HUES6 (cell line): Measurements from ENCODE around the gene TBX15.

Experiments
- H3K27ac ChIP-seq: 2 replicates; pipeline ENCODE4 v1.7.0; 2013; ENCODE audit warnings: low read depth, mild to moderate bottlenecking, low read length, inconsistent platforms
- H3K27me3 ChIP-seq: 2 replicates; pipeline ENCODE4 v1.6.1; 2013; ENCODE audit warnings: low read length; ENCODE audit not compliant: control insufficient read depth, insufficient read depth
- H3K36me3 ChIP-seq: 2 replicates; pipeline ENCODE4 v1.6.1; 2013; ENCODE audit warnings: low read length; ENCODE audit not compliant: control insufficient read depth, insufficient read depth
- H3K4me1 ChIP-seq: 2 replicates; pipeline ENCODE4 v1.6.1; 2013; ENCODE audit warnings: low read length; ENCODE audit not compliant: control insufficient read depth, insufficient read depth
- H3K4me3 ChIP-seq: 2 replicates; pipeline ENCODE4 v1.5.1; 2013; ENCODE audit warnings: low read depth, low read length
- H3K9ac ChIP-seq: one replicate; pipeline ENCODE4 v1.6.1; 2013; ENCODE audit warnings: mild to moderate bottlenecking, low read length
- H3K9me3 ChIP-seq: 2 replicates; pipeline ENCODE4 v1.6.1; 2013; ENCODE audit warnings: low read depth, low read length; ENCODE audit not compliant: control insufficient read depth, insufficient read depth

The TBX15 gene

DNA sequence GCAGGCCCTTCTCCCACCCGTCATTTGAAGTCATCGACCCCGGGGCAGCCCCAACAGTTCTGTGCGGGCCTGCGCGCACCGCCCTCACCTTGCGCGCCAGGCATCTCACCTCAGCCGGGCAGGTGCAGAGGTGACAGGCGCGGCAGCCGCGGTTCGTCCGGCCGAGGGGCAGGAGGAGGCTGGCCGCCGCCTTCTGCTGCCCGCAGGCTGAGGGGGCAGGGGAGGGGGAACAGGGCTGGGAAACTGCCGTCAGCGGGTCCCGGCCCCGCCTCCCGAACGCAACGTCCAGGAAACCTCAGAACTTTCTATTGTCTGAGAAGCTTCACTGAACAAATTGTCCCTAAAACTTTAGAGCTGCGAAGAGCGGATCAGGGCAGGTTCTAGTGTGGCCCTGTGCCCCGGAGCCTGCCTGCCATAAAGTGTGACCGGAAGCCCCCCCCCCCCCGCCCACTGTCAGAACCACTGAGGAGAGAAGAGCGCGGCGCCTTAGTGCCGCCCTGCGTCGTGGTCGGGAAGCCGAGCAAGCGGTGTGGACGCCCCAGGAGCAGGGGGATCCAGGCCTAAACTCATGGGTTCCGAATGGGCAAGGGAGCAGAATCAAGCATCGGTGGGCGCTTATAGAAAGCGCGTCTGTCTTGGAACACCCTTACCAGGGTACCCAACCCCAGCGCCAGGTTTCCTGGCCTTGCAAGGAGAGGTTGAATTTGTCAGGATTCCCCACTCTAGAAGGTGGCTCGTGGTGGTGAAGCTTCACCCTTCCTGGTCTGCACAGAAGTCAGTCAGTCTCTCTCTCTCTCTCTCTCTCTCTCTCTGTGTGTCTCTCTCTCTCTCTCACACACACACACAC, 13.3 kb upstream of the TBX15 start:
- H3K9me3 ChIP-seq: no peaks in the 10 kb centered on the region
- peak overlapping the region; percentile 57 for H3K4me3 ChIP-seq
- no peak overlapping the region for H3K27ac ChIP-seq
- H3K36me3 ChIP-seq: no peaks in the 10 kb centered on the region
- no peak overlapping the region for H3K9ac ChIP-seq
- H3K27me3 ChIP-seq: peaks cover 100% of the 10 kb centered on the region
- peaks cover 23% of the 10 kb centered on the region for H3K4me1 ChIP-seq

DNA sequence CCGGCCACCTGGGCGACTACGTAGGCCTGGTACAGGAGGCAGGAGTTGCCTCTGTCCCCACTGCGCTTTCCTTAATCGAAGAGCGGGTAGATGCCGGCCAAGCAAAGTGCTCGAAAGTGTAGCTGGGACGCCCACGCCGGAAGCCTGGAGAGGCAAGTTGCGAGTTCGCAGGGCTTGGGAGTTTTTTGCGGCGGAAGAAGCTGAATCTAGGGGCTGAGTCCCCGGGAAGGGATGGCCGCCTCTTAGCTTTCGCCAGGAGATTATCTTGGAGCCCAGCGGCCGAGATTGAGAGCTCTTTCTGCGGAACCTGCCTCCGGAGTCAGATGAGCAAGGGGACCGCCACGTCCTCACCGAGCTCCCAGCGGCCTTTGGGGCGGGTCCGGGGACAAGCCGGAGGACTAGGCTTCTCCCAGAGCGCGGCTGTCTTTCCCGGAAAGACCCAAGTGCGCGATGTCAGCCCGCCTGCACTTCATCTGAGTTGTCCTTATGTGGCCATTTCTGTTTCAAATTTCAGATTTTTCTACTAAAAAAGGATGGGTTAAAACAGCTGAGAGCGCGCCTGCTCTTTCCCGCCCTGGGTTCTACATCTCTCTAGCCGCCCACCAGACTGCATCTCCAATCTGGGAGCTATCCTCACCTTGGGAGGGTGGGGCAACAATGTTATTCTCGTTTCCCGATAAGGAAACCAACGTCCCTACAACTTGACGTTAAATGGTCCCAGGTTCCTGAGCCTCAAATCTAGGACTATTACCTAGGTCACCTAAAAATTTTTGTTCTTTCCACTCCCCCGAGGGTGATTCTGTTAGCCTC, 12.4 kb upstream of the TBX15 start:
- no peaks in the 10 kb centered on the region for H3K36me3 ChIP-seq
- peaks cover 100% of the 10 kb centered on the region for H3K27me3 ChIP-seq
- H3K27ac ChIP-seq: no peak overlapping the region
- no peak overlapping the region for H3K9ac ChIP-seq
- H3K9me3 ChIP-seq: no peaks in the 10 kb centered on the region
- peaks cover 20% of the 10 kb centered on the region for H3K4me1 ChIP-seq
- peak overlapping the region; percentile 57 for H3K4me3 ChIP-seq

DNA sequence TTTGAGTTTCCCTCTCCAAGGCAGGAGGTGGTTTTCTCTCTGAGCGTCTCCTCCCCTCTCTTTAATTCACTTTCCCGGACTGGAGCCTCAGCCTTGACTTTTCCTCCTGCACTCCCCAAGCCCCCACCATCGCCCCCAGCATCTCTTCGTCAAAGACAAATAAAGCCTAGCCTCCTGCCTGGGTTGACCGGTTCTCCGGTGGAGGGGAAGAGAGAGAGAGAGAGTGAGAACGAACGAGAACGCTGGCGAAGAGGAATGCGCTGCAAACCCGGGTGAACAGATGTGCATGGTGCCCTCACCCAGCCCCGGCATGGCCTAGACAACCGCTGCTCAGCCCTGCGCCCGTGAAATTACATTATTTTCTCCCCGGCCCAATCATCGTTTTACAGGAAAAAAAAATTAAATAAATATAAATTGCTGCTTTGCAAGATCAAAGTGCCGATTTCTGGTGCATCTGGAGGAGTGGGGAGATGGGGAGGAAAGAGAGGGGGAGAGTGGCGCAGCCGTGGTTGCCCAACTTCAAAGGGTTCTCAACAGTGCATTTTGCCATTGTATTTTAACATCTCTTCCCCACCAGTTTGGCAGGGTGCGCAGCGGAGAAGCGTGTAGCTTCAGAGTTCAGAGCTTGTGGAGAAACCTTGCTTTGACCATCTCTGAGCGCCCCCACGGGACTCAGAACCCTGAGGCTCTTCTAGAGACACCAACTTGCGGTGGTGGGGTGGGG, 11.4 kb upstream of the TBX15 start:
- Histone ChIP-seq H3K4me1 (peaks cover 20% of the 10 kb centered on the region), H3K36me3 (no peaks in the 10 kb centered on the region), H3K4me3 (peak overlapping the region; percentile 46; the same call in 1 of the 2 replicates), H3K9ac (no peak overlapping the region), H3K27me3 (peaks cover 100% of the 10 kb centered on the region), H3K27ac (no peak overlapping the region), H3K9me3 (no peaks in the 10 kb centered on the region)

DNA sequence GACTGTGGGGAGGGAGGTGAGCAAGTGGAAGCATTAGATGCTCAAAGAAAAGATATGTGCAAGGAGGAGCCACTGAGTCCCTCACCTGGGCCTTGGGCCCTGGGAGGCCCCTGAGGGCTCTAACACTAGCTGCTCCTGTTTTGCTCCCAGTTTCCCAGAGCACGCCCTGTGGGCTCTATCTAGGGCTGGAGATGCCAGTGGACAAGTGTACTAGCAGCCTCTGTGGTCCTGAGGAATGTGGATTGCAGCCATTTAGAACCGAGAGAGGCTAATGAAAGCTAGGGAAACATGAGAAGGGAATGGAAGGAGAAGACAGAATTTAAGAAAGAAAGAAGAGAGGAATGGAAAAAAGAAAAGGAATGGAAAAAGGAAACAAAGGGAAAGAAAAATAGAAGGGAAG, 10.0 kb upstream of the TBX15 start:
- H3K4me1 ChIP-seq: peaks cover 25% of the 10 kb centered on the region
- H3K36me3 ChIP-seq: no peaks in the 10 kb centered on the region
- H3K27ac ChIP-seq: no peak overlapping the region
- H3K27me3 ChIP-seq: peaks cover 100% of the 10 kb centered on the region
- H3K4me3 ChIP-seq: no peak overlapping the region
- H3K9ac ChIP-seq: no peak overlapping the region
- no peaks in the 10 kb centered on the region for H3K9me3 ChIP-seq

DNA sequence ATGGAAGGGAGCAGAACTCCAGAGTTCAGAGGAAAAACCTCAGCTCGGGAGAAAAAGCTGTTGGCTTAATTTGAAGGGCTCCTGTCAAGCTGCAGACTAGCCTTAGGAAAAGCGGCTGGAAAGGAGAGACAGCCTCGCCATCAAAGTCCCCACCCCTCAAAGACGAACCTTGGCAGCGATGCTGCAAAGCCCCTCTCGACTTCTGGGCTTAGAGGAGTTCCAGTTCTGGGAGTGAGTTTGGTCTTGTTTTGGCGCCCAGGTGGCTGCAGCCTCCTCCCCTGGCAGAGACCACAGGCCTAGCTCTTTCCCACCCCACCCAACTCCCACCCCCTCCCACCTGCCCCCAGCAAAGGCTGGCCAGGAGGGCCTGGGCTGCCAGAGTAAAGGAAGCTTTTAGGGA, 9.1 kb upstream of the TBX15 start:
- peaks cover 100% of the 10 kb centered on the region for H3K27me3 ChIP-seq
- peaks cover 25% of the 10 kb centered on the region for H3K4me1 ChIP-seq
- no peaks in the 10 kb centered on the region for H3K36me3 ChIP-seq

DNA sequence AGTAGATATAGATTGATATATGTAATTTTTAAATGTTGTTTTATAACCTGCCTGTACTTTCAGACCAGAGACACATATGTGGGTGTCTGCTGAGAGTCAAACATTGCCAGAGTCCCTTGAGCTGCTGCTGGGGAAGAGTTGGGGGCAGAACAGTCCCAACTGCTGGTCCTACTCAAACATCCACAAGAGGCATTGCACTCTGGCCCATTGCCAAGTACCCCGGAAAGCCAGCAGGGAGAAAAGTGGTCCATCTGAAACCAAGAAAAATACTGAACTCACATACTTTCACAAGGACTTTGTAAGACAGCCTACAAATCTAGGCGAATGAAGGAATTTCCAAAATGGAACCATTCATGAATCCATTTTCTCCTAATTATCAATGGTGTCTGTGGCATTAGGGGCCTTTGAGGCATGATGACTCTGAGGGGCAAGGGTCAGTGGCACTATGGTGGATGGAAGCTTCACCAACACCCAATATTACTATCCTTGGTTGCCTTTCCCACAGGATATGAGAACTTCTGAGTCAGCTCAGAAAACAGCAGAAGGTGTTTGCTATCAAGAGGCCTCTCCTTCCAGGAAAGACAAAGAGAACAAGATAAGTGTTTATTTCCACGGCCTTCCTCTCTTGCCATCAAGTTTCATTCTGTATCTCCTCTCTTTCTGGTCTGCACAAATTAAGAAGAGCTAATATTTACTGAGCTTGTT, 7.3 kb upstream of the TBX15 start:
- H3K4me3 ChIP-seq: no peak overlapping the region
- H3K9ac ChIP-seq: no peak overlapping the region
- H3K9me3 ChIP-seq: no peaks in the 10 kb centered on the region
- no peak overlapping the region for H3K27ac ChIP-seq
- H3K4me1 ChIP-seq: peaks cover 21% of the 10 kb centered on the region
- H3K27me3 ChIP-seq: peaks cover 100% of the 10 kb centered on the region
- H3K36me3 ChIP-seq: no peaks in the 10 kb centered on the region

More for the DNA sequence above, 9.1 kb upstream of the TBX15 start:
- Histone ChIP-seq H3K9me3 (no peaks in the 10 kb centered on the region), H3K27ac (no peak overlapping the region), H3K9ac (no peak overlapping the region), H3K4me3 (no peak overlapping the region)

DNA sequence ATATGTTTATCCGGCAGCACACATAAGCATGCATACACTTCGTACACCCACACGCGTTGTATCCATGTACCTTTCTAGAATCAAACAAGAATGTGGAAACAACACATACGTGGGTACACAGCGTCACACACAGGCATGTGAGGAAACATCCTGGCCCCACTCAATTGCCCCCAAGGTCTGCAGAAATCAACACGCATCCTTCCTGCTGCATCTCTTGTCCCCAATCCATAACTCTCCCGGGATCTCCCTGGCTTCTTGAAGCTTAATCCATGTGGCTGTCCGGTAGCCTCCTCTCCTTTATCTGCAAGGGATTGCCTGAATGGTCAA, 5.5 kb upstream of the TBX15 start:
- peaks cover 100% of the 10 kb centered on the region for H3K27me3 ChIP-seq

DNA sequence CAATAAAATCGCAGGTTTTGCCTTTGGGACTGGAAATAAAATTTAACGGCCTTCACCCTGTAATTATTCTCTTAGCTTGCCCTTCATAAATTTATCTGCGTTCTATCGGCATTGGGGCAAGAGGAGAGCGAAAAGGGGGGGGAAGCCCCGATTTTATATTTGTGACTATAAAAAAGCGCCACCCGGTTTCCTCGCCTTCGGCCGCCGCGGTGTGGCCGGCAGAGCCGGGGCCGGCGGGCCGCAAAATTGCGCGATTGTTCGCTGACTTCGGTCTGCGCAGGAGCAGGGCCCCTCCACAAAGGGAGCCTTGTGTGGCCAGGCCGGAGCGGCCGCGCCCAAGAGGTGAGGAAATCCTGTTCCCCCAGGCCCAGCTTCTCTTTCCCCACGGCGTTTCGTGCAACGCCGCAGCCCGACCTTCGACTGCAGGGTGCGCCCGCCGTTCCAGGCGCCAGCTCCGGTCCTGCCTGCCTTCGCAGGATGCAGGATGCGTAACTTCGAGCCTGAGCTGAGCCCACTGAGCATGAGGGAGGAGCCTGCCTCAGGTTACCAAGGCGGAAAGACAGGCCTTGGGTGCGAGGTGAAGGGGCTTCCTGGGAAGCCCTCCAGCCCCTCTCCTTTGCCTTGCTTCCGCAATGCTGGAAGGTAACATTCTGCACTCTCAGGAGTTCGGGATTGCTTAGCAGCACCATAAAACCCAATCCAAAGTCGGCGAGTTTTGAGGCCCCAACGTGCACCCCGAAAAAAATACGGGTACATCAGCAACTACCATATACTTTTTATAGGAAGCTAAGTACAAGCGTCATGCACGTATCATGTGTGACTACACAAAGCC, 4.9 kb upstream of the TBX15 start:
- Histone ChIP-seq H3K27me3 (peaks cover 100% of the 10 kb centered on the region), H3K4me3 (peak overlapping the region; percentile 26), H3K4me1 (peaks cover 37% of the 10 kb centered on the region), H3K9me3 (no peaks in the 10 kb centered on the region), H3K36me3 (no peaks in the 10 kb centered on the region), H3K9ac (no peak overlapping the region), H3K27ac (no peak overlapping the region)

More for the DNA sequence above, 5.5 kb upstream of the TBX15 start:
- Histone ChIP-seq H3K9me3 (no peaks in the 10 kb centered on the region), H3K4me1 (peaks cover 31% of the 10 kb centered on the region), H3K36me3 (no peaks in the 10 kb centered on the region), H3K9ac (no peak overlapping the region), H3K27ac (no peak overlapping the region), H3K4me3 (no peak overlapping the region)

DNA sequence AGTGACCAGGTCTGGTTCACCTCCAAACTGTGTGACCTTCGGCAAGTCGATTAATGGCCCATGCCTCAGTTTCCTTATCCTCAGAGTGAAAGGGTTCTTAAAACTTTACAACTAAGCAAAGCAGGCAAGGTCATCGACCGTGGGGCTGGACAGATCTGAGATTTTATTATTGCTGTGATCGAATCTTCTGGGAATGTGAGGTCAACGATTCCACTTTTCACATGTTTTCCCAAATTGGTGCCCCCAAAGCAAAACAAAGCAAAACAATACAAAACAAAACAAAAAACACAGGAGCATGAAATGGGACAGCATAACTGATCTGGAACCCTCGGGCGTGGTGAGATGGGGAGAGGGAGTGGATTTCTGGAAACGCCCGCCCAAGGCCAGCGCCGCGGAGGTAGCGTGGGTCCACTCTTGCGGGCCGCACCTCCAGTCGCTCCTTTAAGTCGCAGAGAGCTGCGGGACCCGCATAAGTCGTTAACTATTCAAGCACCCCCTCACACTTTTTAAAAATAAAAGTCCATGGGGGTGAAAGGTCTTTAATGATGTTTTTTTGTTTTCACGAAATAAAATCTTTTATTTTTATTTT, 4.2 kb upstream of the TBX15 start:
- H3K4me1 ChIP-seq: peaks cover 37% of the 10 kb centered on the region
- no peaks in the 10 kb centered on the region for H3K36me3 ChIP-seq
- H3K9me3 ChIP-seq: no peaks in the 10 kb centered on the region
- H3K9ac ChIP-seq: no peak overlapping the region
- no peak overlapping the region for H3K27ac ChIP-seq
- H3K4me3 ChIP-seq: no peak overlapping the region
- peaks cover 100% of the 10 kb centered on the region for H3K27me3 ChIP-seq

DNA sequence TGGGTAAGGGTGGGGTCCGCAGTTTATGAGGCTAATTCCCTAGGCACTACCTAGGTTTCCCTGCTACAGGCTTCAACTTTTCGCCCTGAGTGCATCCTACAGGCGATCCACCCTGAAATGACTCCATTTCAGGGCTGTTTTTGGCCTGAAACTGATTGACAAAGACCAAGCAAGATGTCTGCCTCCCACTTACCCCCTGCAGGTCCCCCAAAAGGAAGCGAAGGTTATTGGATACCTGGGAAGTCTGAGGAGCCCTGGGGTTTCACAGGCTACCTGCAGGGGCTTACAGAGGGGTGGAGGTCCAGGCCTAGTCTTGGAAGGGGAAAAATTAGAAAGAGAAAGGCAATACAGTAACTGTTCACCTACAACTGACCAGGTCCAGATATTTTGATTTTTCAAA, 3.3 kb upstream of the TBX15 start:
- H3K27ac ChIP-seq: no peak overlapping the region
- no peak overlapping the region for H3K4me3 ChIP-seq
- no peaks in the 10 kb centered on the region for H3K9me3 ChIP-seq
- no peak overlapping the region for H3K9ac ChIP-seq
- H3K27me3 ChIP-seq: peaks cover 100% of the 10 kb centered on the region
- peaks cover 46% of the 10 kb centered on the region for H3K4me1 ChIP-seq
- no peaks in the 10 kb centered on the region for H3K36me3 ChIP-seq
